MCF 10A (cell line): ENCODE results near the gene EDNRB. TPM values are rescaled to one million over a fixed set of nuclear protein-coding genes. Genes with fewer than 3 reads are reported as not detected.

ENCODE experiments used
- BruUV-seq: library from RNA; stranded (reverse); fragments of 400-500 nt; replicated peaks from 2 replicates; lab custom pipeline; 2021; lab: Mats Ljungman, UMichigan
- CTCF ChIA-PET: fragments of 300-600 bp; sonication (Branson Sonifier 250); formaldehyde crosslinking; extraction: SDS; loops from one replicate; lab custom pipeline; 2021; ENCODE audit warnings: antibody characterized with exemption, inconsistent platforms; lab: Yijun Ruan, JAX
- POLR2A ChIA-PET: fragments of 300-600, 350-650 bp; sonication (Branson Sonifier 250); formaldehyde crosslinking; extraction: SDS; loops from one replicate; lab custom pipeline; 2020; ENCODE audit warnings: antibody characterized with exemption, inconsistent platforms; lab: Yijun Ruan, JAX
- DNase-seq: peaks from one replicate; pipeline ENCODE4 v3.0.0-alpha.2; 2018; ENCODE audit not compliant: unreplicated experiment
- H3K27ac Mint-ChIP-seq: one replicate; pipeline ENCODE4 v1.8.0; 2022; ENCODE audit warnings: mild to moderate bottlenecking, low read depth, mixed read lengths; ENCODE audit not compliant: unreplicated experiment
- H3K27me3 Mint-ChIP-seq: one replicate; pipeline ENCODE4 v1.8.0; 2022; ENCODE audit warnings: mixed read lengths; ENCODE audit not compliant: insufficient read depth, unreplicated experiment
- H3K36me3 Mint-ChIP-seq: one replicate; pipeline ENCODE4 v1.8.0; 2022; ENCODE audit warnings: mild to moderate bottlenecking, moderate library complexity, mixed read lengths; ENCODE audit not compliant: insufficient read depth, unreplicated experiment
- H3K4me1 Mint-ChIP-seq: one replicate; pipeline ENCODE4 v1.8.0; 2022; ENCODE audit warnings: mixed read lengths; ENCODE audit not compliant: insufficient read depth, unreplicated experiment
- H3K4me3 Mint-ChIP-seq: one replicate; pipeline ENCODE4 v1.8.0; 2022; ENCODE audit warnings: mild to moderate bottlenecking, moderate library complexity, mixed read lengths; ENCODE audit not compliant: unreplicated experiment
- H3K9me3 Mint-ChIP-seq: one replicate; pipeline ENCODE4 v1.8.0; 2022; ENCODE audit warnings: mixed read lengths; ENCODE audit not compliant: unreplicated experiment
- intact Hi-C: fragments of 100-400 bp; cut with micrococcal nuclease; formaldehyde crosslinking; loops from 2 replicates; pipeline ENCODE4 v1.14.1; 2022
- total RNA-seq: library from RNA; stranded (reverse); gene quantifications from 2 replicates; pipeline ENCODE4 v1.2.3, GENCODE V29; 2022
- TF ChIP-seq, protein P1 (sequence below): fragments of 200-600 bp; IDR thresholded peaks from one replicate; pipeline ENCODE4 v1.8.0; 2022; ENCODE audit warnings: antibody characterized with exemption, mild to moderate bottlenecking; ENCODE audit not compliant: unreplicated experiment

The EDNRB gene
- total RNA-seq, 1 experiment from 2014 or later: not detected

DNA sequence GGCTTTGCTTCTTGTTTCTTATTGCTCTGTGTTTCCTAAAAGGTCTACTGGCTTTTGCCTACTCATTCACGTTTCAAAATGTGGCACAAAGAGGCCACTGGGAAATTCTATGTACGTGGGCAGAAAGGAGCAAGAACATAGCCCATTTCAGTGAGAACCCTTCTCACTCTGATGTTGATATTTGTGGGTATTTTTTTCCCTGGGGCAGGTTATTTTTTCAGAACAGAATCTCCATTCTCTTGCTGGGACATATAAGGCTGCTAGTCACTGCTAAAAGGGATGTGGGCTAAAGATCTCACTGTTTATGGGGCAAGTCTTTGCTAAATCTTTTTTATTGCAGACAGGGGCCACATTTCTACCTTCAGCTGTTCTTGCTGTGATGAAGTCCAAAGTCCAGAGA, 27.1 kb downstream of the EDNRB start:
- no TSS peak for BruUV-seq
- no peak overlapping the region for H3K4me3 Mint-ChIP-seq
- no peaks in the 10 kb centered on the region for H3K4me1 Mint-ChIP-seq
- intact Hi-C loops: no loop called here
- no peak for DNase-seq
- H3K9me3 Mint-ChIP-seq: no peaks in the 10 kb centered on the region
- H3K27ac Mint-ChIP-seq: no peak overlapping the region
- no peaks in the 10 kb centered on the region for H3K36me3 Mint-ChIP-seq
- TF ChIP-seq, protein P1, sequence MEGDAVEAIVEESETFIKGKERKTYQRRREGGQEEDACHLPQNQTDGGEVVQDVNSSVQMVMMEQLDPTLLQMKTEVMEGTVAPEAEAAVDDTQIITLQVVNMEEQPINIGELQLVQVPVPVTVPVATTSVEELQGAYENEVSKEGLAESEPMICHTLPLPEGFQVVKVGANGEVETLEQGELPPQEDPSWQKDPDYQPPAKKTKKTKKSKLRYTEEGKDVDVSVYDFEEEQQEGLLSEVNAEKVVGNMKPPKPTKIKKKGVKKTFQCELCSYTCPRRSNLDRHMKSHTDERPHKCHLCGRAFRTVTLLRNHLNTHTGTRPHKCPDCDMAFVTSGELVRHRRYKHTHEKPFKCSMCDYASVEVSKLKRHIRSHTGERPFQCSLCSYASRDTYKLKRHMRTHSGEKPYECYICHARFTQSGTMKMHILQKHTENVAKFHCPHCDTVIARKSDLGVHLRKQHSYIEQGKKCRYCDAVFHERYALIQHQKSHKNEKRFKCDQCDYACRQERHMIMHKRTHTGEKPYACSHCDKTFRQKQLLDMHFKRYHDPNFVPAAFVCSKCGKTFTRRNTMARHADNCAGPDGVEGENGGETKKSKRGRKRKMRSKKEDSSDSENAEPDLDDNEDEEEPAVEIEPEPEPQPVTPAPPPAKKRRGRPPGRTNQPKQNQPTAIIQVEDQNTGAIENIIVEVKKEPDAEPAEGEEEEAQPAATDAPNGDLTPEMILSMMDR: no peak
- CTCF ChIA-PET: no interaction called here
- POLR2A ChIA-PET: no interaction called here
- H3K27me3 Mint-ChIP-seq: peaks cover 40% of the 10 kb centered on the region

DNA sequence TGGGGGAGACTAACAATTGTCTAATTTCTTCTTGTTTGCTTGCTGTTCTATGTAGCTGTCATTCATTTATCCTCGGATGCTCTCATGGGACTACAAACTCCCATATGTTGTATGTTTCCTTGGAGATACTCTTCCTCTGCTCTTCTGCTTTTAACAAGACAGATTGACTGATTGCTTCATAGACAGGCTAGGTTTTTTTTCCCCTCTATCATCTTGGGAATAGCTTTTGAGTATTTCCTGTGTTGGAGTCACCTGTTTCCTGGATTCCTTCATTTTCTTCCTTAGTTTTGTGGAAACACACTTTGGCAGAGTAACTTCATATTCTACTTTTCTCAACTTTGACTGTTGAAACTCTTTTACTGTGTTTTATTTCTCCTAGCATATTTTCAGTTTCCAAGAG, 27.6 kb downstream of the EDNRB start:
- Mint-ChIP-seq H3K4me1 (no peaks in the 10 kb centered on the region), H3K36me3 (no peaks in the 10 kb centered on the region), H3K27ac (no peak overlapping the region), H3K27me3 (peaks cover 44% of the 10 kb centered on the region), H3K9me3 (no peaks in the 10 kb centered on the region), H3K4me3 (no peak overlapping the region)
- TF ChIP-seq, protein P1: no peak
- BruUV-seq: no TSS peak
- intact Hi-C loops: no loop called here
- ChIA-PET POLR2A (no interaction called here), CTCF (no interaction called here)
- no peak for DNase-seq

DNA sequence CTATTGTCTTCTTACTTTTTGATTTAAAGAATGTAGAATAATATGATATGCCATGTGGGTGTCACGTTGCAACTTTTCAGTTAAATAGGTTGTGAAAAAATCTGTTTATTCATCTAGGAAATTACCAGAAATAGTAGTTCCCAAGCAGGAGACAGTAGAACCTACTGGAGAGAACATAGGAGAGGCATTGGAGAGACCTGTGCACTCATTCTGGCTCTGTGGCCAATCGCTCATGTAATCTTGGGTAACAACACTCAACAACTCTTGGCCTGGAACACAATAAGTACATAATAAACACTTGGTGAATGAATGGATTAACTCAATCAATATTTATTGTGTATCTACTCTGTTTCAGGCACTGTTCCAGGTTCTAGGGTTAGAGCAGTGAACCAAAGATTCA, 35.3 kb downstream of the EDNRB start:
- no peaks in the 10 kb centered on the region for H3K4me1 Mint-ChIP-seq
- POLR2A ChIA-PET: no interaction called here
- no peak for DNase-seq
- TF ChIP-seq, protein P1: no peak
- intact Hi-C loops: no loop called here
- H3K36me3 Mint-ChIP-seq: no peaks in the 10 kb centered on the region
- CTCF ChIA-PET: no interaction called here
- BruUV-seq: no TSS peak
- no peaks in the 10 kb centered on the region for H3K9me3 Mint-ChIP-seq
- H3K27ac Mint-ChIP-seq: no peak overlapping the region
- no peak overlapping the region for H3K4me3 Mint-ChIP-seq
- peaks cover 47% of the 10 kb centered on the region for H3K27me3 Mint-ChIP-seq

DNA sequence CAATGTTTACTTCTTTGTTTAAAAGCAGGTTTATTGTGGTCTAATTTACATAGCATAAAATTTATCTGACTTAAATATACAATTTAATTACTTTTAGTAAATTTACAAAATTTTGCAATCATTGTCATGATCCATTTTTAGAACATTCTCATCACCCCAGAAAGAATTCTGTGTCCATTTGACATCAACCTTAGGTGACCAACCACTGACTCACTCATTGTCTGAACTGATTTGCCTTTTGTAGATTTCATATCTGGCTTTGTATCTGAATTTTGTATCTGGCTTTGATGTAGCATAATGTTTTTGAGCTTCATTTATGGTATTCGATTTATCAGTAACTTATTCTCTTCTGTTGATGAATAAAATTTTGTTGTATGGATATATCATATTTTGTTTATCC, 40.4 kb downstream of the EDNRB start:
- peaks cover 4% of the 10 kb centered on the region for H3K27me3 Mint-ChIP-seq
- H3K36me3 Mint-ChIP-seq: no peaks in the 10 kb centered on the region
- no TSS peak for BruUV-seq
- ChIA-PET POLR2A (no interaction called here), CTCF (interaction anchor here (0.8 kb wide), 1 partner anchor 10 kb away, joined by 3 read pairs; no protein-coding TSS in a partner anchor)
- TF ChIP-seq, protein P1: no peak
- H3K9me3 Mint-ChIP-seq: no peaks in the 10 kb centered on the region
- intact Hi-C loops: no loop called here
- no peak overlapping the region for H3K4me3 Mint-ChIP-seq
- no peaks in the 10 kb centered on the region for H3K4me1 Mint-ChIP-seq
- DNase-seq: no peak
- no peak overlapping the region for H3K27ac Mint-ChIP-seq
